ENCODE results near the gene IPO11. TPM values are rescaled to one million over a fixed set of nuclear protein-coding genes. Genes with fewer than 3 reads are reported as not detected.

Gene IPO11
- total RNA-seq, 4 donors from 2014 or later, result 20.4 to 44.6 (median 34.1) TPM

- DNase-seq (ENCODE audit: low spot score in 2 of 2), result no peak
- Histone ChIP-seq H3K27ac (no peak overlapping the region), H3K4me3 (no peak overlapping the region), H3K36me3 (peaks cover 0 to 64% (median 0%) of the 10 kb centered on the region in 3 donors), H3K27me3 (no peaks in the 10 kb centered on the region), H3K9me3 (no peaks in the 10 kb centered on the region), H3K4me1 (no peaks in the 10 kb centered on the region)
- no peak for TF ChIP-seq POLR2A (IDR thresholded peaks at IDR 0.05)
- TF ChIP-seq CTCF (IDR thresholded peaks at IDR 0.05), result no peak
- TF ChIP-seq EP300 (IDR thresholded peaks at IDR 0.05), result no peak
- 48 to 49% methylated on average over 3 of the region's 3 CpGs for WGBS, 2 donors
Observed at GRCh38 chr5:62631909-62632580, 219.5 kb downstream of the IPO11 start.

DNA sequence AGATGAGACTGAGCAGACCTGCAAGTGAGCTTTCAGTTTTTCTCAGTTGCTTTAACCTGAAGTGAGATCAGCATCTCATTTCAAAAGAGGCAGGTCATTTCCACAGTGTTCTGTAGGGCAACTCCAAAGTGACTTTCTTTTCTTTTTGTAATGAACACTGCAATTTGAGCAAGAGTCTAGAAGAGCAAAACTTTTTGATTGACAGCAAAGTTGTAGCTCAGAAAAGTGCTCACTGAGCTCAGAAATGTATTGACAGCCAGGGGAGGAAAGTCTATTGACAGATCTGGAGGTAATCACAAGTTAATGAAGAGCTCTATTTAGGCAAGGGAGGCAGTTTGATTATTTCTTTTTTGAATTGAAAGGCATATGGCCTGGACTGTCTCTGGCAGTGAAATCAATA is 220.7 kb downstream of the IPO11 start:
- Histone ChIP-seq H3K4me1 (no peaks in the 10 kb centered on the region), H3K36me3 (peaks cover 0 to 63% (median 0%) of the 10 kb centered on the region in 3 donors), H3K27me3 (no peaks in the 10 kb centered on the region), H3K4me3 (no peak overlapping the region), H3K27ac (no peak overlapping the region), H3K9me3 (no peaks in the 10 kb centered on the region)
- DNase-seq (ENCODE audit: low spot score in 2 of 2), result no peak
- TF ChIP-seq EP300 (IDR thresholded peaks at IDR 0.05) (no peak), CTCF (IDR thresholded peaks at IDR 0.05) (no peak), POLR2A (IDR thresholded peaks at IDR 0.05) (no peak)

DNA sequence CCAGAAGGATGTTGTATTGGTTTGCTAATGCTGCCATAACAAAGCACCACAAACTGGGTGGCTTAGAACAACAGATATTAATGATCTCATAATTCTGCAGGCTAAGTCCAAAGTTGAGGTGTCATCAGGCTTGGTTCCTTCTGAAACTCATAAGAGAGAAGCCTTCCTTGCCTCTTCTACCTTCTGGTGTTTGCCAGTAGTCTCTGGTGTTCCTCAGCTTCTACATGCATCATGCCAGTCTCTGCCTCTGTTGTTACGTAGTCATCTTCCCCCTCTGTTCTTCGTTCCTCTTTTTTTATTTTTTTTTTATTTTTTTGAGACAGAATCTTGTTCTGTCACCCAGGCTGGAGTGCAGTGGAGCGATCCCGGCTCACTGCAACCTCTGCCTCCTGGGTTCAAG is 227.9 kb downstream of the IPO11 start:
- Histone ChIP-seq H3K27me3 (no peaks in the 10 kb centered on the region), H3K4me1 (no peaks in the 10 kb centered on the region), H3K27ac (no peak overlapping the region), H3K36me3 (peaks cover 0 to 30% (median 0%) of the 10 kb centered on the region in 3 donors), H3K9me3 (no peaks in the 10 kb centered on the region), H3K4me3 (no peak overlapping the region)
- 85 to 92% methylated on average over 4 of the region's 4 CpGs for WGBS, 2 donors
- TF ChIP-seq EP300 (IDR thresholded peaks at IDR 0.05) (no peak), POLR2A (IDR thresholded peaks at IDR 0.05) (no peak), CTCF (IDR thresholded peaks at IDR 0.05) (no peak)
- DNase-seq (ENCODE audit: low spot score in 2 of 2), result no peak

DNA sequence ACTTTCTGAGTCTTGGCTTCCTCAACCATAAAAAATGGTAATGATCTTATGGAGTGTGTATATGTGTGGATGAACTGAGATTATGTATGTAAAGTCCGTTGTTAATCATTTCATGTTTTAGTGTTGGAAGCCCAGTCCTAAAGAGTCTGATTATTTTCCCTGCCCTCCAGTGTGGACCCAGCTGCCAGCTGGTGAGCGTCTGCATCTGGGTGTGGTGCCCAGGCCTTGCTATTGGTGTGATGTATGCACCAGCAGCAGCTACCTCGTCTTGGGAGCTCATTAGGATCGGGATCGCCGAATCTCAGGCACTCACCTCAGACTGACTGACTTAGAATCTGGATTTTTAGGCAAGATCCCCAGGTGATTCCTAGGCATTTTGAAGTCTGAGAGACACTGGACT is 229.9 kb downstream of the IPO11 start:
- H3K4me1 ChIP-seq, result no peaks in the 10 kb centered on the region
- TF ChIP-seq EP300 (IDR thresholded peaks at IDR 0.05) (no peak), POLR2A (IDR thresholded peaks at IDR 0.05) (no peak), CTCF (IDR thresholded peaks at IDR 0.05) (no peak)
- no peaks in the 10 kb centered on the region for H3K27me3 ChIP-seq
- H3K4me3 ChIP-seq, result no peak overlapping the region
- no peak overlapping the region for H3K27ac ChIP-seq
- no peaks in the 10 kb centered on the region for H3K9me3 ChIP-seq
- H3K36me3 ChIP-seq, result peaks cover 0 to 21% (median 0%) of the 10 kb centered on the region in 3 donors
- WGBS, 2 donors, result 81 to 85% methylated on average over 6 of the region's 6 CpGs
- DNase-seq (ENCODE audit: low spot score in 2 of 2), result no peak

DNA sequence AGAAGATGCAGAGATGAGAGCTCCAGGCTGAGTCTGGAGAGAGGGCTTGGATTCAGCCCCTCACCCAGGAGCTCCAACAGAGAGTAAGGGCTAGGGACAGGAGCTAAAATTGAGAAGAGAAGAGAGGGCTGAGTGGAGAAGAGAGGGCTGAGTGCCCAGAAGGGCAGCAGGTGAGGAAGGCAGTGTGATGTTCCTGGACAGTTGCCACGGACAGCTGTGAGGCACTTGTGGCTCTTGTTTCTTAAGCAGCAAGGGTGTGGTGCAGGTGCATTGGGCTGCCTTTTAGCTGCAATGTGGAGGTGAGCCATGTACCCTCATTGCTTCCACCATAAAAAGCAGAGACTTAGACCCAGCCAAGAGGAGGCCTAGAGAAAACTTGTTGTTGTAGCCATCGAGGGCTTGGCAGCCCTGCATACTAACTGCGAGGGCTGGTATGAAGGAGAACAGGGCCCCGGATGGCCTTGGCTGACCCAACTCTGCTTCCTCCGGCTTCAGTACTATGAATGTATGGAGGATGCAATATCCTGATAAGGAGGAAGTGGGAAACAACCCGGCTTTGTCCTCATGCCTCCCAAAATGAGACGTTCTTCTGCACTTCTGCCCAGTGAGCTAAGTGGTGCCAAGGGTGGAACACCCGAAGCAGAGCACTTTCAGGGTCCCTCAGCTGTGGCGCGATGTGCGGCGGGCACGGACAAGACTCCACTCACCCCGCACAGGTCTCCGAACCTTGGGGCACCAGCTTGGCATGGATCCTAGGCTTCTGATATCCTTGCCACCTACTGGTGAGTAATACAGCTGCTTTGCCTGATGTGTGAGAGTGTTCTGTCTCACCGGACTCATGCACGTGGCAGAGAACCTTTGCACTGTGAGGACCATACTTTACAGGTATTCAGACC is 231.2 kb downstream of the IPO11 start:
- Histone ChIP-seq H3K27ac (no peak overlapping the region), H3K4me3 (no peak overlapping the region), H3K9me3 (no peaks in the 10 kb centered on the region), H3K27me3 (no peaks in the 10 kb centered on the region), H3K4me1 (no peaks in the 10 kb centered on the region), H3K36me3 (peaks cover 0 to 10% (median 0%) of the 10 kb centered on the region in 3 donors)
- 87 to 88% methylated on average over 17 of the region's 17 CpGs for WGBS, 2 donors
- no peak for TF ChIP-seq CTCF (IDR thresholded peaks at IDR 0.05)
- TF ChIP-seq EP300 (IDR thresholded peaks at IDR 0.05), result no peak
- TF ChIP-seq POLR2A (IDR thresholded peaks at IDR 0.05), result no peak
- DNase-seq (ENCODE audit: low spot score in 2 of 2), result no peak
